ENCODE results near the gene THADA. TPM values are rescaled to one million over a fixed set of nuclear protein-coding genes. Genes with fewer than 3 reads are reported as not detected.

Gene THADA
- total RNA-seq, 3 donors from 2014 or later (not counting 1 experiment from before 2014, with no cell fraction given): 34.1 to 35.7 (median 35.3) TPM

DNA sequence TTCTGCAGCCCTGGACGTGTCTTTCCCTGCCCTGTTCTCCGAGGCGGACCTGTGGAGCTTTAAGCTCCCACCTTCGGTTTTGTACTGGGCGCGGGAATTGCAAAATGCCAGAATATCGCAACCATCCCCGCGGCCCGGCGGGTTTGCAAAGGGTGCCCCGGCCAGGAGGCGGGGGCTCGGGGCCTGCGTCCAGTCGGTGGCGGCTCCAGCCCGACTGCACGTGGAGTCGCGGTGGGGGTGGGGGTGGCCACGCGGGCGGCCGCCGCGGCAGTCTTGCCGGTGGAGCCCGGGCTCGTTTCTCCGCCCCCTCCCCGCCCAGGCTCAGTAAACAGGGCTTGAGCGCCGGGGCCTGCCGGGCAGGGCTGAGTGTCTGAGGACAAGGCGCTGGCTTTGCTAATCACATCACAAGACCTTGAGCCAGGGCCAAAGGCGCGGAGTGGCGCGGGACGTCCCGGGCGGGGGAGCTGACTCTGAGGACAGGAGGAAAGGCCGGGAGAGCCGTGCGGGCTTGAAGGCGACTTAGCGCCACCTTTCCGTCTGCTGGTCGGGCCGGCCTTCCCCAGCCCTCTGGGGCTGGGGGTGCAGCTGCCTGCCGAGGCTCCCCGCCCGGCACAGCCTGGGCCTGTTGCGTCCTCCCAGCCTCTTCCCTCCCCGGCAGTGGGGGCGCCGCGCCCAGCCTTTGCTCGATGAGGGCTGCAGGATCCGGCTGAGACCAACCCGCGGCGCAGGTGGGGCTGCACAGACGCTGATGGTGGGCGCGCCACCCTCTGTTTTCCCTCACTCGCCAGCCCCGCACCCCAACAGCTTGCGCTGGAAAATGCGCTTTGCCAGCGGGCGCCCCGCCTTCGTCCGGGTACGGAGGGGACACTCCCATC, 368.6 kb downstream of the THADA start:
- peak; percentile 15 to 28 (median 21) for ATAC-seq
- intact Hi-C loops (cut with micrococcal nuclease): loop anchor here (2.0 to 5.0 kb wide), 5 partner anchors 68 to 415 kb away; no protein-coding TSS in a partner anchor
- Mint-ChIP-seq H3K9me3 (no peaks in the 10 kb centered on the region), H3K4me1 (peaks cover 38 to 44% of the 10 kb centered on the region in 2 donors), H3K27me3 (ENCODE audit: low read depth in 2 of 2) (no peaks in the 10 kb centered on the region), H3K36me3 (peaks cover 26% of the 10 kb centered on the region), H3K27ac (peak overlapping the region; percentile 90 to 99), H3K4me3 (peak overlapping the region; percentile 98)
- Histone ChIP-seq H3K36me3 (ENCODE audit: control insufficient read depth, insufficient read depth, low read length) (peaks cover 37% of the 10 kb centered on the region), H3K4me3 (ENCODE audit: low read length) (peak overlapping the region; percentile 97), H3K9me3 (ENCODE audit: control insufficient read depth, insufficient read depth, low read length) (no peaks in the 10 kb centered on the region), H3K27me3 (ENCODE audit: control insufficient read depth, insufficient read depth, low read length) (no peaks in the 10 kb centered on the region), H3K27ac (ENCODE audit: low read length) (peak overlapping the region; percentile 86), H3K4me1 (ENCODE audit: control insufficient read depth, insufficient read depth, low read length) (peaks cover 27% of the 10 kb centered on the region)
- peak; percentile 63 to 69 for DNase-seq
- TF ChIP-seq, protein P1, sequence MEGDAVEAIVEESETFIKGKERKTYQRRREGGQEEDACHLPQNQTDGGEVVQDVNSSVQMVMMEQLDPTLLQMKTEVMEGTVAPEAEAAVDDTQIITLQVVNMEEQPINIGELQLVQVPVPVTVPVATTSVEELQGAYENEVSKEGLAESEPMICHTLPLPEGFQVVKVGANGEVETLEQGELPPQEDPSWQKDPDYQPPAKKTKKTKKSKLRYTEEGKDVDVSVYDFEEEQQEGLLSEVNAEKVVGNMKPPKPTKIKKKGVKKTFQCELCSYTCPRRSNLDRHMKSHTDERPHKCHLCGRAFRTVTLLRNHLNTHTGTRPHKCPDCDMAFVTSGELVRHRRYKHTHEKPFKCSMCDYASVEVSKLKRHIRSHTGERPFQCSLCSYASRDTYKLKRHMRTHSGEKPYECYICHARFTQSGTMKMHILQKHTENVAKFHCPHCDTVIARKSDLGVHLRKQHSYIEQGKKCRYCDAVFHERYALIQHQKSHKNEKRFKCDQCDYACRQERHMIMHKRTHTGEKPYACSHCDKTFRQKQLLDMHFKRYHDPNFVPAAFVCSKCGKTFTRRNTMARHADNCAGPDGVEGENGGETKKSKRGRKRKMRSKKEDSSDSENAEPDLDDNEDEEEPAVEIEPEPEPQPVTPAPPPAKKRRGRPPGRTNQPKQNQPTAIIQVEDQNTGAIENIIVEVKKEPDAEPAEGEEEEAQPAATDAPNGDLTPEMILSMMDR (IDR thresholded peaks at IDR 0.05): no peak
- WGBS (ENCODE audit: insufficient coverage): under 1% methylated on average over 77 of the region's 77 CpGs

DNA sequence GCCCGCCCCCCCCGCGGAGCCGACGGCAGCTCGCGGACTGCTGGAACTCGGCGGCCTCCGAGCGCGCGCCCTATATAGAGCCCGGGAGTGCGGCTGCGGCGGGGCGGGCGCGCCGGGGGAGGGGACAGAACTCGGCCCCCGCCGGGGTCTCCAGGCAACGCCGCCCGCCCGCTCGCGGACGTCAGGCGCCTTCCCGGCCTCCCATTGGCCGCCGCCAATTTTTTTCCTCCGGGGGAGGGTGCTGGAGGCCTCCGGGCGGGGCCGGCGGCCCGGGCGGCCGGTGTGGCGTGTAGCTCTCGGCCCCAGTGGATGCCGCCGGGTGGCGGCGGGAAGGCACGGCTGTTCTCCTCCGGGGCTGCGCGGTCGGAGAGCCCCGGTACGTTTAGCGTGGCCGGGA, 369.3 kb downstream of the THADA start, which contains the start of gene ZFP36L2:
Gene ZFP36L2 (minus strand): TSS at position 49 of the 397 bp plus-strand sequence. CDS start 291 bp downstream, outside the sequence.
- under 1% methylated on average over 58 of the region's 58 CpGs for WGBS (ENCODE audit: insufficient coverage)
- peak; percentile 95 to 96 for DNase-seq
- peak within 1 kb of the TSS; percentile 98 for H3K4me3 Mint-ChIP-seq
- H3K4me3 ChIP-seq (ENCODE audit: low read length): peak within 1 kb of the TSS; percentile 97
- H3K27ac ChIP-seq (ENCODE audit: low read length): peak within 1 kb of the TSS; percentile 97
- no peaks in the 10 kb centered on the region for H3K9me3 Mint-ChIP-seq
- H3K36me3 ChIP-seq (ENCODE audit: control insufficient read depth, insufficient read depth, low read length): peaks cover 43% of the 10 kb centered on the region
- TF ChIP-seq, protein P1 (IDR thresholded peaks at IDR 0.05): no peak
- H3K9me3 ChIP-seq (ENCODE audit: control insufficient read depth, insufficient read depth, low read length): no peaks in the 10 kb centered on the region
- H3K36me3 Mint-ChIP-seq: peaks cover 28% of the 10 kb centered on the region
- no peaks in the 10 kb centered on the region for H3K27me3 ChIP-seq (ENCODE audit: control insufficient read depth, insufficient read depth, low read length)
- ATAC-seq: peak; percentile 60 to 83 (median 74)
- no peaks in the 10 kb centered on the region for H3K27me3 Mint-ChIP-seq (ENCODE audit: low read depth in 2 of 2)
- peaks cover 44 to 50% of the 10 kb centered on the region in 2 donors for H3K4me1 Mint-ChIP-seq
- H3K4me1 ChIP-seq (ENCODE audit: control insufficient read depth, insufficient read depth, low read length): peaks cover 32% of the 10 kb centered on the region
- intact Hi-C loops (cut with micrococcal nuclease): loop anchor here (2.0 to 5.0 kb wide), 5 partner anchors 68 to 414 kb away; no protein-coding TSS in a partner anchor
- H3K27ac Mint-ChIP-seq: peak within 1 kb of the TSS; percentile 90 to 99

DNA sequence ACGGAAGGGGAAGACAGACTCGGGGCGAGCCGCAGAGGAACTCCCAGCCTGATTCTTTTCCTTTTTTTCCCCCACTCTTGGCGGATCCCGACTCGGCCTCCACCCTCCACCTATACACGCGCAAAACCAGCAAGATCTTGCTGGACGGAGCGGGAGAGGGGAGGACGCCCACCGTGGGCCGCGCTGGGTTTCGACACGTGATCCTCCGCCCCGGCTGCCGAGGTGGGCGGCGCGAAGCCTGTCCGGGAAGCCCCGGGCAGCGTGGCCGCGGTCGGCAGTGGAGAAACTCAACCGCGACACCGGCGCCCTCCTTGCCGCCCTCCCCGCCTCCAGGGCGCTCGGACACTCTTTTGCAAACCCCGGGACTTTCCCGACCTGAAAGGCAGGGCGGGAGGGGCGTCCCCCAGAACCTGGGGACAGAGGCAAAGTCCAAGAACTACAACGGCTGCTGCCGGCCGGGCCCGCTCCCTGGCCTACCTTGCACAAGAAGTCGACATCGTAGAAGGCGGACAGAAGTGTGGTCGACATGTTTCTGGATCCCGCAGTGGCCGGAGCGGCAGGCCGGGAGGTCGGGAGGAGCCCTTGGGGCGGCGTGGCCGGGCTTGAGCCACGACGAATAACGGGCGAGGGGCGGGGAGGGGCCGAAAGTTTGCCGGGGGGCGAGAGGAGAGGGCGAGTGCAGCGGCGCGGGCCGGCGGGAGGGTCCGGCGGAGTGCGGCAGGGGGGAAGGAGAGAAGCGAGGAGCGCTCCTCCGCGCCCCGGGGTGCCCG, 369.9 kb downstream of the THADA start:
- WGBS (ENCODE audit: insufficient coverage): under 1% methylated on average over 77 of the region's 80 CpGs
- Histone ChIP-seq H3K27ac (ENCODE audit: low read length) (peak overlapping the region; percentile 97), H3K4me1 (ENCODE audit: control insufficient read depth, insufficient read depth, low read length) (peaks cover 36% of the 10 kb centered on the region), H3K36me3 (ENCODE audit: control insufficient read depth, insufficient read depth, low read length) (peaks cover 44% of the 10 kb centered on the region), H3K4me3 (ENCODE audit: low read length) (peak overlapping the region; percentile 92), H3K9me3 (ENCODE audit: control insufficient read depth, insufficient read depth, low read length) (no peaks in the 10 kb centered on the region), H3K27me3 (ENCODE audit: control insufficient read depth, insufficient read depth, low read length) (no peaks in the 10 kb centered on the region)
- H3K27me3 Mint-ChIP-seq (ENCODE audit: low read depth in 2 of 2): no peaks in the 10 kb centered on the region
- DNase-seq (peak; percentile 80 to 82), ATAC-seq (peak; percentile 39 to 64 (median 58))
- peak overlapping the region; percentile 90 to 99 for H3K27ac Mint-ChIP-seq
- H3K4me1 Mint-ChIP-seq: peaks cover 50 to 56% of the 10 kb centered on the region in 2 donors
- peaks cover 28% of the 10 kb centered on the region for H3K36me3 Mint-ChIP-seq
- H3K9me3 Mint-ChIP-seq: no peaks in the 10 kb centered on the region
- intact Hi-C loops (cut with micrococcal nuclease): loop anchor here (2.0 to 5.0 kb wide), 5 partner anchors 67 to 414 kb away; no protein-coding TSS in a partner anchor
- TF ChIP-seq, protein P1 (IDR thresholded peaks at IDR 0.05): no peak
- peak overlapping the region; percentile 98 for H3K4me3 Mint-ChIP-seq

Measured in natural killer cell (primary cell).